Stimulated activated CD4-positive, alpha-beta T cell treated with anti-CD3 and anti-CD28 coated beads, Interleukin-1b, Interleukin-23, amount 100 ng/mL, for 24 hours (primary cell): ENCODE data around the gene NOD2.

Experiments used
- DNase-seq, 4 experiments: peaks; one replicate each; pipeline ENCODE4 v3.0.0-alpha.2; 2020; ENCODE audit warnings: low read depth in 4 of 4, low spot score in 1 of 4

NOD2 gene

GRCh38 chr16:50669741-50670140 is 23.7 kb upstream of the NOD2 start:
- DNase-seq: no peak

- no peak for DNase-seq
Measured at GRCh38 chr16:50670476-50670875, 22.9 kb upstream of the NOD2 start.

DNA sequence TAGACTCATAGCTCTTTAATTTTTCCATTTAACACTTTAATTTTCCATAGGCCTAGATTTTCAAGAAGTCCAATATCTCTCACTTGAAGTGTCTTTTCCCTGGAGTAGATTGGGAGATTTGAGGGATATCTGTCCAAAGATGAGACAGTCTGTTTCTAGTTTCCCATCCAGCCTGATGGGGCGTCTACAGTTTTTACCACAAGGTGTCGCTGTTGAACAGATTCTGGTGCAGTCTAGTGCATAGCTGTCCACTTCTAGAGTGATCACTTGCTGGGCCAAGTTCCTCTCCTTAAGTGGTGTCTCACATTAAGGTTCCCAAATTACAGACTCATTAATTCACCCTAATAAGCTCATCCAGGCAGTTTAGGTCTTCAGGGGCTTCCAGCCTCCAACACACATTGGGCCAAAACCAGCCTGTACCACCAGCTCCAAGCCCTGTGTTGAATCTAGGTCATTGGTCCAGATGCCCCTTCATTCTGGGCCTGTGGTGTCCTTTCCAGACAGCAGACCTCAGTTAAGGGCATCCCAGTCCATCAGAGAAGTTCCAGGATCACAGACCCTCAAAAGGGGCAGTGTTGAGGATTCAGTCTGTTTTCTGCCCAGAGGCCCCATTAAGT is 21.7 kb upstream of the NOD2 start:
- DNase-seq: no peak

- DNase-seq: no peak
Measured at GRCh38 chr16:50673496-50674275, 19.7 kb upstream of the NOD2 start.

GRCh38 chr16:50674831-50675230 is 18.6 kb upstream of the NOD2 start:
- no peak for DNase-seq

DNA sequence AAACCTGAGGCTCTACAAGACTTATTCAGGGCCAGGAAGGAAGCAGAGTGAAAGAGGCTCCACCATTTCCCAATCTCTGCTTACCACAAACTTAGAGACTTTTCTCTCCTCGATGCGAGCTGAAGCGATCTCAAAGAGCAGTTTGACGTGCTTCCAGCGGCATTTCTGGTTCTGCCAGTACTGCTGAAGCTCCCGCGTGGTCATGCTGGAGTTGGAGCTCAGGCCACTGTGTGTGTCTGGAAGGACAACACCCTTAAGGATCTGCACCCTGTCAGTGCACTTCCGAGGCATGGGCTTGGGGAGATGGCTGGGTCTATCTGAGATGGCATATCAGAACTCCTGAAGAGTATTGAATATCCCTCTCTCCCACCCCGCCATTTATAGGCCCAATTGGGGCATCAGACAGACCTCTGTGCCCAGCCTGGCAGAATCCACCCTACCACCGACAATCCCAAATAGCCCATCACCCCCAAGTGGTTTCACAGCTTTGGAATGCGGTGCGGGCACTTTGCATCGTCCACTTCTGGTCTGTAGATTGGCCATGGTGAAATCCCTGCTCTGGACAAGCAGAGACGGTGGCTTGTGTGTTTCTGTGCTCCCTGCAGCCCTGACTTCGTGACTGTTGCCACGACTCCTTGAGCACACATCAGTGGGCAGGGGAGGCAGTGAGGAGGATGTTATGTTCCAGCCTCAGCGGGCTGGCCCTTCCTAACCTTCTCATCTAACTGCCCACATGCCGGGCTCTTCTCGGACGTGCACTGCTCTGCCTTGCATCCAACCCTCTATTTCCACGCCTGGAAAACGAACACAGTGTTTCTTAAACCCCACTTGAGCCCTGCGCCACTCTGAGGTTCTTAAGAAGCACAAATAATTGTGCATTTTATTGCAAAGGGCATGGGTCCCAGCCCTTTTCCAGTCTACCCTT is 17.5 kb upstream of the NOD2 start:
- DNase-seq: no peak

DNA sequence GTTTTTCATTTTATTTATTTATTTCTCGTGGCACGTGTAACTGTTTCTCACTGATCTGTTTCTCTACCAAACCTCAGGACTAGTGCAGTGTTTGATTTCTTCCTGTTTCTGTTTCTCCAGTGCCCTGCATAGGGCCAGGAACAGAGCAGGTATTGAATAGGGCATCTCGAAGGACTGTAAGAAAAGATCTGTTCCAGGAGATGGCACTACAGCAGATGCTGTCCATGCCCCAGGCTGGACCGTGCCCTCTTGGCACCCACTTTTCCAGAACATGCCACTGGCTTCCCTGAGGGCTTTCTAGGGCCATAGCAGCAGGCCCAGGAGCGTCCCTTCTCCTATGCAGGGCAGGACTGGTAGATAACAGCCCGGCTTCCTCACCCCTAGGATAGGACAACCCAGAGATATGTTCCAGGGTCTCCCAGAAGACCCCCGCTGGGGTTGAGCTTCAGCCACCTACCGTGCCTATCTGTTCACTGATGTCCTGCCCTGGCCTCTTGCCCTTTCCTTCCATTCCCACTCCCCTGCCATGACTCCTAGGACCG is 16.7 kb upstream of the NOD2 start:
- DNase-seq: no peak

GRCh38 chr16:50677351-50677750 is 16.1 kb upstream of the NOD2 start:
- DNase-seq: no peak

GRCh38 chr16:50678531-50678930 is 14.9 kb upstream of the NOD2 start:
- DNase-seq: no peak

DNA sequence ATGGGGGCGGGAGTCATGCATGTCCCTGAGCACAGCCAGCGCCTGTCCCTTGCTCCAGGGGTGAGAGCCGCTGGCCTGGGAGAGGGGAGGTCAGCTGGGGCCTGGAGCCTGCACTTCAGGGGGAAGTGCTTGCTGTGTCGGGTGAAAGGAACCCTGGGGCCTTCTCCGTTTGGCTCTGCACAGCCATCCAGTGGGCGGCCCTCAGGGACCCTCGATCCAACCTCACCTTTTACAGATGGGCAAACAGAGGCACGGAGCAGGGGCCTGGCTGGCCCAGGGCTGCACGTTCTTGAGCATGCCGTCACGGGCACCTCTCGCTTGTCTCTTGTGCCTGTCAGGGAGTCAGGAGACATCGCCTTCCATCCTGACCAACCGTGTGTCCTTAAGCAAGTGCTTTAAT is 14.1 kb upstream of the NOD2 start:
- no peak for DNase-seq

GRCh38 chr16:50679676-50680555 is 13.5 kb upstream of the NOD2 start:
- DNase-seq: no peak

- no peak for DNase-seq
Measured at GRCh38 chr16:50680556-50680893, 12.9 kb upstream of the NOD2 start.

DNA sequence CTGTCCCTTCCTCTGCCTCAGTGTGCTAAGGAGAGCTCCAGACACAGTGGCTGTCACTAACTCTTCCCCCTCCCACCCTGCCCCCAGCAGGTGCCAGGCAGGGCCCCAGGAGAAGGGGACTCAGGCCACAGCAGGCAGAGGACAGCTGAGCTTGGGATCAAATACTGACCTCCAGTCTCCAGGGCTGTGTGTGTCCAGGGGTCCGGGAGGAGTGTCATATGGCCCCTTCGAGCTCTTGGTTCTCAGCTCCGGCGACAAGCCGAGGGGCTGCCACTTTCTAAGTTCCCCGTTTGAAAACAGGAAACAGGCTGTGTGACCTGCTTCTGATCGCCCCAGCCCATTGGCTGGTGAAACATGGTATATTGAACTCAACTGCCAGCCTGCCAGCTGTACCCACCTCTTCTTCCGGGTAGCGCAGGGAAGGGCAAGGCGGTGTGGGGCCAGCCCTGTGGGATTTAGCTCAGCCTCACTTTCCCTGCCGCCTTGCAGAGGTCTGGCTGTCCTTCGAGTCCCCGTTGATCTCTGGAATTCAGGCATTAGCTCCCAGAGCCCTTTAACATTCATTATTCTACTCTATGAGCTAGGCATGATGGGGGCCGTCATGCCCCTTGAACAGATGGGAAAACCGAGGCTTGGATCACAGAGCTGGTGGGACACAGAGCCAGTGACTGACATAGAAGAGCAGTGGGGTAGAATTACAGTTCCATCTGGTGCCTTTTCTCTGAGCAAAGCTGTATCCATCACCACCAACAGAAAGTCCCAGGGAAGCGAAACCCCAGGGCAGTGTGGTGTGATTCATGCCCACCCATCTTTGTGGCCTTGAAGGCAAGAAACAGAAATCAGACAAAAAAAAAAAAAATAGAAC is 12.2 kb upstream of the NOD2 start, which contains the start of gene SNX20:
Gene SNX20, minus strand, starts transcription at position 292 of the 865 bp plus-strand sequence. CDS start 3,786 bp downstream, outside the sequence.
- DNase-seq: peak in 1 of 4 experiments; percentile 45

DNA sequence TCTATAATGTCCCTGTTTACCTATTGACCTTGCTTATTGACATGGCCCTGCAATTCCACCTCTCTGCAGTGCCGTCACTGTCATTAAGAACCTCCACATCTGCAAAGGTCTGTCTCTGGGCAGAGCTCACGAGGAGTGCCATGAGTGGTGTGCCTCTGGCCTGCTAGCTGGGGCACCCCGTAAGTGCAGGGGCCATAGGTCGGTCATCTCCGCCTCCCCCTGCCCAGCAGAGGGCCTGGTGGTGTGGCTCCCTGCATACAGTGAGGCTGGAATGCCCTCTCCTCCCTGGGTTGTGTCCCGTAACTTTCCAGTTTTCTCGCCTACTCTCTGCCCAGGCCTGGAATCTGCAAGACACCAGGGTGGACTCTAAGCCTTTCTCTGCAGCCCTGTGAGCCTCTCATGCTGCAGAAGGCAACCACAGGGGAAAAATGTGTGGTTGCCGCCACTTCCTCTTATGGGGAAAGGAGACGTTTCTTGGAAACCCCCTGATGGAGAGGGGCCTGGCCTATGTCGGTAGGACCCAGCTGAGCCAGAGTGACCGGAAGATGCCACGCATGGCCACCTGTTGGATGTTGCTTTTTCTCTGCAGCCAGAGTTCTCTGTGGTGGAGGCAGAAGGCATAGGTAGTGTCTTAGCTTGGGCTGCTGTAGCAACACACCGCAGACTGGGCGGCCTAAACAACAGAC is 9.6 kb upstream of the NOD2 start:
- DNase-seq: no peak

DNA sequence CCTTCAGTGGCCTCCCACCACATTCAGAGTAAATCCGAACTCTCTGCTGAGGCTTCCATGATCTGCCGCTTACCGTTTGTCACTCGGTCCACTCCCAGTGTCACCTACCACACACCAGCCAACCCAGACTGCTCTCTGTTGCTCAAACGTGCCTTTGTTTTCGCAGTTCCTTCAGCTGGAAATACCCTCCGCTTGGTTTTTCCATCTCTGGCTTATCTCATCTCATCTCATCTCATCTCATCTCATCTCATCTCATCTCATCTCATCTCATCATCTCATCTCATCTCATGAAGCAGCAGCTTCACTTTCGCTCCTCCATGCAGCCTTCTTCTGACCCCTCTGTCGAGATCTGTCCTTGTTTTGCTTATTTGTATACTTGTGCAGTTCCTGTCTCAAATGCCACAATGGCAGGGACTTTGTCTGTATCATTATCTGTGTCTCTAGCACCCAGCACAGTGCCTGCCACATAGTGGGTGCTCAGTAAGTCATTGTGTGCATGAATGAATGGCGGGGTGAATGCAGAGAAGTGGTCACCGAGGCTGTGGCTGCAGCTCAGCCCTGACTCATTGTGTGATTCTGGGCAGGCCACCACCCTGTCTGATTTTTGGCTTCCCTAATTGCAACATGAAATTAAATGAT is 8.5 kb upstream of the NOD2 start:
- no peak for DNase-seq

DNA sequence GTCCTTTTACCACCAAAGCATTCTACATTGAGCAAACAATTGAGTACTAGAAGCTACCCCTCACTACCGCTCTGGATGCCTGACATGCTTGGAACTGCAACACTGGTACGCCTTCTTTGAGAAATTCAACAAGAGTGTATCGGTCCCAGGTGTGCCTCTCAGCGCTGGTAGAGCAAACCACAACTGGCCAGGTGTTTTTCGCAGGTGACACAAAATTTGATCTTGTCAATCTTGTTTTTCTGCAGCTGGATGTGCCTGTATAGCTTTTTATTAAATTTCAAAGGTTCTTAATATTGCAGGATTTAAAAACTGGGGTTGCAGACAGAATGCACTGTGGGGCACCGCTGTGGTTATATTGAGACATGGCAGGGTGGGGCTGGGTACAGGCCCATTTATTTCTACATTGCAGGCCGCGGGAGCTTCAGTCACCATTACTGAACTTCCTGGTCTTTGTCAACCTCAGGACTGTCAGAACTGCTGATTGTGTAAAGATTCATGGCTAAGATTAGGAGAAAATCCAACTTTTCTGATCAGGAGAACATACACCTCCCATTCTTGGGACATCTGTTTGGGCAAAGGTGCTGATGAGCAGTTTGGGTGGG is 7.8 kb upstream of the NOD2 start:
- DNase-seq: no peak

- DNase-seq: no peak
Measured at GRCh38 chr16:50688083-50688482, 5.3 kb upstream of the NOD2 start.

GRCh38 chr16:50688867-50689266 is 4.5 kb upstream of the NOD2 start:
- DNase-seq: no peak
